ENCODE measurements around the gene ZNF469.

ZNF469 gene

DNA sequence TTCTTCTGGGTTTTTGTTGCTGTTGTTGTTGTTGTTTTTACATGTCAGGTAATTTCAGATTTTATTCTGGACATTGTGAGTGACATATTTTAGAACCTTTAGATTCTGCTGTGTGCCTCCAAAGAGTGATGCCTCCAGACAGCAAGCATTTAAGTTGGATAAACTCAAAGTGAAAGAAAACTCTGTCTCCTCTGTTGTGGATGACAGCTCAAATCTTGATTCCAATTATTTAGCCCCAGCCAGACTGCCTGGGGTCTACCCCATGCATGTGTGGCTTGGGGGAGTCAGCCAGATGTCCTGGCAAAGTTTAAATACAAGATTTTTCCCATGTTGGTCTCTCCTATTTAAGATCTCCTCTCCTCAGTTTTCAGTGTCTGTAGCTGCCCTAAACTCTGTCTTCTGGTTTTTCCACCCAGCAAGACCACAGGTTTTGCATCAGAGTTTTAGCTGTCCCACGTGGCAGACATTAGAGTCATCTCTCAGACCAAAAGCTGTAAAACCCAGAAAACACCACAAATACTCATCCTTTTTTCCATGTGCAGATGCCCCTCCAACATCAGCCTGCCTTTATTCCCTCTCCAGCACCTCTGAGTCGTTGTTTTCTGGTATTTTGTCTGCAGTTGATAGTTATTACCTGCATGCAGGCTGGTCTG, 19.4 kb upstream of the ZNF469 start:
- no peak for DNase-seq

DNA sequence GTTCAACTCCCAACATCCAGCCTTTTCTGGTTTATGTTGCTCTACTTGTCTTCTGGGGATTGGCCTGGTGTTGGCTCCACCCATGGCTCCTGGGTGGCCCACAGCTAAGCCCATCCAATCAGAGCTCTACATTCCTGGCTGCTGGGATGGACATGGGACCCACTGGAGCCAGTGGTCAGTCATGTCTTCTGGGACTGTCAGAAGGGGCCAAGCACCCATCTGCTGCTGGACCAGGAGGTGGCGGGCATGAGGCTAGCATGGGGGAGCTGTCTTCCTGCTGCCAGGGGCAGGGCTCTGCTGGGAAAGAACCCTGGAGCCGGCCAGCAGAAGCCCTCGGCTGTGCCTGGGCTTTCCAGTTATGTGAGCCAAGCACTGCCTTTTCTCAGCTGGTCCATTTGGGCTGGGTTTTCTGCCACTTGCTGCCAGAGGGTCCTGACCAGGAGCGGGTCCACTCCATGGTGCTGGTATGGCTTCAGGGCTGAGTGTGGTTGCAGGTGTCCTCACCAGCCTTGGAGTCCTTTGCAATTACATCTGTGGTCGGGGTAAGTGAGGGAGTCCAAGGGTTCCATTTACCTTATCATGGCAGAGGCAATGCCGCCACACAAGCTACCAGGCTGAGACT, 17.4 kb upstream of the ZNF469 start:
- no peak for DNase-seq

DNA sequence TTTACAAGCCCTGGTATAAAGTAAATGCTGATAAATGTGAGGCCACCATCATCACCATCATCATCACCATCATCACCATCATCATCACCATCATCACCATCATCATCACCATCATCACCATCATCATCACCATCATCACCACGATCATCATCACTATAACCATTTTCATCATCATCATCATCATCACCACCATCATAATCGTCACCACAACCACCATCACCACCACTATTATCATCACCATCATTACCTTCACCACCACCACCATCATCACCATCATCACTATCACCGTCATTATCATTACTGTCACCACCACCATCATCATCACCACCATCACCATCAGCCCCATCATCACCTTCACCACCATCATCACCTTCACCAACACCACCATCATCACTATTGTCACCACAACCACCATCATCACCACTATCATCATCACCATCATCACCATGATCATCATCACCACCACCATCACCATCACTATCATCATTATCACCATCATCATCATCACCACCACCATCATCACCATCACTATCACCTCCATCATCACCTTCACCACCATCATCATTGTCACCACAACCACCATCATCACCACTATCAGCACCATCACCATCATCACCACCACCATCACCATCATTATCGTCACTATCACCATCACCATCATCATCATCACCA, 16.6 kb upstream of the ZNF469 start:
- no peak for DNase-seq

DNA sequence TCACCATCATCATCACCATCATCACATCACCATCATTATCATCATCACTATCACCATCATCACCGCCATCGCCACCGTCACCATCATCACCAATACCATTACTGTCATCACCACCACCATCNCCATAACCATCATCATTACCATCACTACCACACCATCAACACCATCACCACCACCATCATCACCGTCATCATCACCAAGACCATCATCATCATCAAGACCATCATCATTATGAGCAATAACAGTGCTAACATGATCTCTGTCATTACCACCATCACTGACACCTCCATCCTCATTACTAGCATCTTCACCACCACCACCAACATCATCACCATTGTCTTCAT, 16.1 kb upstream of the ZNF469 start:
- DNase-seq: no peak

DNA sequence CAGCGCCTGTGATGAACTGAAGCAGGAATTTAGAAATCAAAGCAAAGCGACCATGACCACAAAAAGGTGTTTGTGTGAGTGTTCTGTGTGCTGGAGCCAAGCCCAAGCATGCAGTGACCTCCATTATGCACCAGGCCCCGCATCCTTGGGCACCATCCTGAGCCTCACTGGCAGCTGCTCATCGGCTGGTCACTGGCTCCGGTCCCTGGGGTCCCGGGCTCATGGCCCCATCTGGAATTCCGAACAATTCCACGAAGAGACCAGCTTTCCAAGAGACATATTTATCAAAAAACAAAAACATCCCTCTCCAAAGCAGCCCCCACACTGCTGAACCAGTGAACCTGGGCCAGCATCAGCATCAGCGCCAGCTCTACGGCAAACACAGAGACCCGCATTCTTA, 15.2 kb upstream of the ZNF469 start:
- no peak for DNase-seq

DNA sequence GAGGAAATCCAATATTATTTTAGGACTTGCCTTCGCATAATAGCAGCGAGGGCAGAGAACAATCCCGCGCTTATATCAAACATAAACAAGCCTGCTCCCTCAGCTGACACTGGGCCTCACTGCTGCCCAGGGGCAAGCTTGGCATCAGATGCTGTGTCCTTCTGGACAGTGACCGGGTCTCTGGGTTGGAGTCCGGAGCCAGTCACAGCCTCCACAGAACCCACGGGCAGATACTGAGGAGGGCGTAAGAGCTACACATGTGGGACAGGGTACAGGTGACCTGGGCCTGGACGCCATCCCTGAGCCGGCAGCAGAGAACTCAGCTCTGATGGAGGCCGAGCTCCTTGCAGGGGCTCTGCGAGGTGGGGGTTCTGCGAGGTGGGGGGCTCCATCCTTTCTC, 14.7 kb upstream of the ZNF469 start:
- no peak for DNase-seq

DNA sequence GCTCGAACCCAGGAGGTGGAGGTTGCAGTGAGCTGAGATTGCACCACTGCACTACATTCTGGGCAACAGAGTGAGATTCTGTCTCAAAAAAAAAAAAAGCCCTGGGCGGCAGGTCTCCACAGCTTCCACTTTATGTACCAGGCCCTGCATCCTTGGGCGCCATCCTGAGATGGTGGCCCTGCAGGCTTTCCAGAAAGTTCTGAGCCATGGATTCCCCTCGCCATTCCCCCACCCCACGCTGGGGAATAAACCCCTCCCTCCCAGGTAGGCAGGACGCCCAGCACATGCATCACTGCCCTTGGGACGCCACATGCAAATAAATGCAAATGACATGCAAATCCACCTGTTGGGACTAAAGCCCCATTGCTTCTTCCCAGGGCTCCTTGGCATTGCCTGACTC, 13.8 kb upstream of the ZNF469 start:
- no peak for DNase-seq

DNA sequence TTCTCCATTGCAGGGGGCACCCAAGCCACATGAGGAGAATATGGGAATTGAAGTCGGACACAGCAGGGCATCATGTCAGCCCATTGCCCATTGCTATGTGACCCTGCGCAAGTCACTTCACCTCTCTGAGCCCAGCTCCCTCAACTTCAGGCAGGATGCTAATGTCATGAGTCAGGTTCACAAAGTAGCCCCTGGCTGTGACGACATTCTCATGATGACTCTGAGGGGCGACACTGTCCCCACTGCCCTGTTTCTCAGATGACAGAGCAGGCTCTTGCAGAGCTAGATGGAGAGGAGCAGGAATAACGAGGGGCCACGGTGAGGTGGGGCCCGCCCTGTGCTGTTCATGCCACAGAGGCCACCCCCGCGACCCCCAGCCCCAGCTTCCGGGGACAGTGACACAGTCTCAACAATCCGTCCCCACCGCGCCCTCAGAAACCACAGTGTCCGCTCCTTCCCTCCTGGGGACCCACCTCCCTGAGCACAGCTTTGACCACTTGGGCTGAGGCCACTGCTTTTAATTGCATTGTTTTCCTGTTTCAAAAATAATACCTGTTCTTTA, 13.2 kb upstream of the ZNF469 start:
- DNase-seq: no peak

DNA sequence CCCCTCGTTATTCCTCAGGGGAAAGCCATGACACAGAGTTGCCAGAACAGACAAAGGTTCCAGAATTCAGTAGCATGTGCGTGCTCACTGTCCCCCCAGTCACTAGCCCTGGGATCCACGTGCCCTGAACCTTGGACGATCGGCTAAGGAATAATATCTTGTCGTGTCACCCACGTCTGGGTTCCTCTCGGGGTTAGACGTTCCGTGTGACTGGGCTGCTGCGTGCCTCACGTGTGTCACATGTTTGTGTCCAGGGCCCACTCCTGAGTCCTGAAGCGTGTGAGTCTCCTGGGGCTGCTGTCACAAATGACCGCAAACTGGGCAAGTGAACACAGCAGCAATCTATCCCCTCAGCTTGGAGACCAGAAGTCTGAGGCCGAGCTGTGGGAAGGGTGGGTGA, 12.4 kb upstream of the ZNF469 start:
- DNase-seq: no peak

DNA sequence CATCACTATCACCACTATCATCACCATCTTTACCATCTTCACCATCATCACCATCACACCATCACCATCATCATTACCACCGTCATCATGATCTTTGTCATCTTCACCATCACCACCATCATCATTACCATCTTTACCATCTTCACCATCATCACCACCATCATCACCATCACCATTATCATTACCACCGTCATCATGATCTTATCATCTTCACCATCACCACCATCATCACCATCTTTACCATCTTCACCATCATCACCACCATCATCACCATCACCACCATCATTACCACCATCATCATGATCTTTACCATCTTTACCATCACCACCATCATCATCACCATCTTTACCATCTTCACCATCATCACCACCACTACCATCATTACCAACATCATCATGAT, 10.2 kb upstream of the ZNF469 start:
- no peak for DNase-seq

DNA sequence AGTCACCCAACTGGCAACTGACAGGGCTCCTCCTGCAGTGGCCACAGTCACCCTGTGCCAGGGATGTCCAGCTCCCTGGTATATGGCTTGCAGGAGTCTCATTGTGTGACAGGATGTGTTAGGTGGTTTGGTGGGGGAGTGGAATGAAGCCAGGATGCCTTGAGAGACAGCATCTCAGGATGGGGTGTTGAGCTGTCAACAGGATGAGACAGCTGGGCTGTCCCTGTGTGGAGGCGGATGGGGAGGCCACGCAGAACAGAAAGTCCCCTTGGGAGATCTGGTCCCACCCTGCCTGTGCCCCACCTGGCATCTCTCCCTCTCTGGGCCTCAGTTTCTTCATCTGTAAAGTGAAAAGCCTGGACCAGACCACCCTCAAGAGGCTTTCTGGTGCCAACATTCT, 9.5 kb upstream of the ZNF469 start:
- DNase-seq: no peak

DNA sequence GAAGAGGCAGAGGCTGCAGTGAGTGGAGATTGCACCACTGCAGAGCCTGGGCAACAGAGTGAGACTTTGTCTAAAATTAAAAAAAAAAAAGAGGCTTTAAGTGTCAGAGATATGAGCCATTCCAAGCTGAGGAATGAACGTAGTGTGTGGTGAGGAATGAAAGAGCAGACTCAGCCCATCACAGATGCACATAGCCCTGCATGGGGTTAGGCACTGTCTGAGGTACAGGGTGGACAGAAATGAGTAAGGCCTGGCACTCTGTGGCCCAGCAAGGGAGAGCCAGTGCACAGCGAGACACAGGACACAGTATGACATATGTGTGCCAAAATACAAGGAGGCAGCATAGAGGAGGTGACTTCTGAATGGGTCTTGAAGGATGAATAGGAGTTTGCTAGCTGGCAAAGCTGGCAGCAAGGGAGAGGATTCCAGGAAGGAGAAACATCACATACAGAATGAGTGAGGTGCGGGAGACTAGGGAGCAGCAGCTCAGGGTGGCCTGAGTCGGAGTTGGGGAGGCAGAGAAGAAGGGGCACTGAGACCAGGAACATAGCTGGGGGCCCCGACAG, 8.7 kb upstream of the ZNF469 start:
- no peak for DNase-seq

DNA sequence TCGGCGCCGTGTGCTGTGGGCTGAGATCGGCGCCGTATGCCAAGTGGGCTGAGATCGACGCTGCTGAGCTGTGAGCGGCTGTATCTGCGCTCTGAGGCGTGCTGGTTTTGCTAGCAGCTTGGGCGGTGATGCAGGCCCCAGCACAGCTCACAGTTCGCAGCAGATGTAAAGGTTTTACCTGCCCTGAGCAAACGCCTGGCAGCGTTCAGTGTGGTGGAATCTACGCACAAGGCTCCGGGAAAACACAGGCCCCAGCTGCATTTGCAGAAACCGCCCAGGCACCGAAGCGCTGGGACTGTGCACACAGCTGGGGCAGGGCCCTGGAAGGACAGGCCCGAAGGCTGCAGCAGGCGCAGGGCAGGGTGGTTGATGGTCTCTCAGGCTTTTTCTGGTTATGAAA, 8.0 kb upstream of the ZNF469 start:
- DNase-seq: no peak

DNA sequence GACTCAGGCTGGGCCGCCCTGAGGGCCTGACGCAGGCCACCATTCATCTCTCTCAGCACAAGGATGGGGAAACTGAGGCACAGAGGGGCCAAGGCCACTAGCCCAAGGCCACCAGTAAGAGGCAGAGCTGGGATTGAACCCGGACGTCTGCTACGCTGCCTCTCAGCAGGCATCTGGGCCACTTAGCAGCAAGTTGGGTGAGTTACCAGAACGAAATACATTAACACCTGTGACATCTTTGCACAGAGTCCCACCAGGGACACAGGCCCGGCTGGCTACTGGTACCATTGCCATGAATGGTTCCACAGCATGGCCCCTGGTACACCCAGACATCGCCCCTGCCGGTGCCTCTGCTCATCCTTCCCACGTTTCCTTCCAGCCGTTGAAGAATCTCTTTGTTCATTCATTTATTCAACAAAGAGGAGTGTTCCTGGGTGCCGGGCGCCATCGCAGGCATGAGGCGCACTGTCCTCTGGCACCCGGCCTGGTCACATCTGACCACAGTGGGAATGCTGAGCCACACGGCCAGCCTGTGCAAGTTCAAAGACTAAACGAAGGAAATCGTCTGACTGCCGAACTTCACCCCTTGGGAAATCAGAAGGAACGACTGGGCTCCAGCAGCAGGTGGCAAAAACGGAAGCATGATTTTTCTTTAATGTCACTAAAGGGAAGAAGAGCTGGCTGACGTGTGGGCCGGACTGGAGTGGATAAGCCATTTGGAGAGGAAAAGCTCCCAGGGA, 7.4 kb upstream of the ZNF469 start:
- no peak for DNase-seq

DNA sequence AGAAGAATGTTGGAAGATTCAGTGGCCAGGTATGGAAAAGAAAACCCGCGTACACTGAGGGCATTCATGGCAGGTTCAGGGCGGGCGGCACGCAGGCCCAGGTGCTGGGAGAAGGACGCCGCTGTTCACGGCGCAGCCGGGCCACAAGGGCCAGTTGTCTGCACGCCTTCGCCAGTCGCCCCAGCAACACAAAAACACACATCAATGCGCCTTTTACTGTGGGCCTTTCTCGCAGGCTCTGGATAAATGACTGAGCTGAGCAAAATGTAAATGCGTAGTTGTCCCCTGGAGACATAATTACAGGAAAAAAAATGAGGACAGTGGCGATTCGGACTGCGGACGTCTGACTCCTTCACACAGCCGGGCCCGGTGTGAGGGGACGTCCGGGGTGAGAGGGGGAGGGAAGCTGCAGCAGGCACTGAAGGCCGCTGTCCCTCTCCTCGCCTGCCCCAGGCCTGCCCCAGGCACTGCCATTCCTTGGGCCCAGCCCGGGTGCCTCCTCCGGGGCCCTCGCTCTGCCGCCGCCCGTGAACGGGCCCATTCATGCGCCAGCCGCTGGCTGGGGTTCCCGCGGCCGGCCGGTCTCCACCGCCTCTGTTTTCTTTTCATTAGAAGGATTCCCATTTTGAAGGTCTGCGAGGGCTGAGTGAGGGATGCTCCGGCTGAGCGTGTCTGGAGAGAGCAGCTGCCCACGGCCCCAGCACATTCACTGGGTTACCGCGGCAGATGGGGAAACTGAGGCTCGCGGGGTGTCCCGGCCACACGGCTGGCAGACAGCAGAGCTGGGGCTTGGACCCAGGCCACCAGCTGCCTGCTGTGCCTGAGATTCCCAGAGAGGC, 6.5 kb upstream of the ZNF469 start:
- no peak for DNase-seq

DNA sequence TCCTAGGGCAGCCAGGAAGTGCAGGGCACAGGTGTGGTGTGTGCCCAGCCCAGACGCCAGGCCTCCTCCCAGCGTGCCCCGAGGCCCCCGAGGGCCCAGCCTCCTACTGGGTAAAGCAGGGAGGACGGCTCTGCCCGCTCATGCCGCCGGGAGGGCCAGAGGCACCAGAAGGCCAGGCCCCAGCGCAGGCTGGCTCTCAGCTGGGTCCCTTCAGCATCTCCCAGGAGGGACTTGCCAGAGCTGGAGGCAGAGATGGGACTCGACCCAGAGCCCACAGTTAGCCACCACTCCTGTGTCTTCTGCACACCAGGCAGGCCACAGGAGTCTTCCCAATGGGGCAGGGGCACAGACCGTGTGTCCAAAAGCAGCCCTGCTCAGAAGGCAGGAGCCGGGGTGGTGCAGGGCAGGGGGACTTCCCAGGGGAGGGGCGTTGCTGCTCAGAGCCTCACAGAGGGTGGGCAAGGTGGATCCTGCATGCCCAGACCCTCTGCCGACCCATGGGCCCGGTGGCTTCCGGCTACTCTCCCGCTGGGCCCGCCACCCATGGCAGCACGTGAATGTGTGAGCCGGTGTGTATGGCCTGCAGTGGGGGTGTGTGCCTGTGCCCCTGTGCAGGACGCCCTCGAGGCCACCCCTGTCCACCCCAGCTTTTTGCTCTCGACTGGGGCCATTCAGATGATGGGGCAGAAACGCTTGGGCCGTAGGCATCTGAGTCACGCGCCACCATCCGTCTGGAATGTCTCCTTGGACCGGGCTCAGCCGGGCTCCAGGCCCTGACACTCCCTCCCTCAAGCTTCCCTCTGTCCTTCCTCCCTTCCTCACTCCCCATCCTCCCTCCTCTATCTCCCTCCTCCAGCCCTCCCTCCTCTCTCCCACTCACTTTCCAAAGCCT, 5.7 kb upstream of the ZNF469 start:
- DNase-seq: no peak

DNA sequence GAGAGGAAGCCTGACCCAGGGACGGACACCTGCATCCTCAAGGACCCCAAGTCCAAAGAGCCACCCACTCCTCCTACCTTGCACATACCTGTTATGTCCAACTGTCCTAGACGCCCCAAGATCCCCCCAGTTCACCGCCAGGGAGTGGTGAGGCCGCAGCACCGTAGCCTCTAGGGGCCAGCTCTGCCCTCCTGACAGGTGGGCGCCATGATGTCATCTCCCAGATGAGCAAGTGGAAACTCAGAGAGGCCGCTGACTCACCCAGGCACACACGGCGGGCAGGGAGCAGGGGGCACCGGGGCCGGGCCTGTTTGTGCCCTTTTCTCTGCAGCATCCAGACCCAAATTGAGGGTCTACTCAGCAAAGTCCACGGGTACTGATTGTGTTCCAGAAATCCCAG, 4.8 kb upstream of the ZNF469 start:
- DNase-seq: no peak

DNA sequence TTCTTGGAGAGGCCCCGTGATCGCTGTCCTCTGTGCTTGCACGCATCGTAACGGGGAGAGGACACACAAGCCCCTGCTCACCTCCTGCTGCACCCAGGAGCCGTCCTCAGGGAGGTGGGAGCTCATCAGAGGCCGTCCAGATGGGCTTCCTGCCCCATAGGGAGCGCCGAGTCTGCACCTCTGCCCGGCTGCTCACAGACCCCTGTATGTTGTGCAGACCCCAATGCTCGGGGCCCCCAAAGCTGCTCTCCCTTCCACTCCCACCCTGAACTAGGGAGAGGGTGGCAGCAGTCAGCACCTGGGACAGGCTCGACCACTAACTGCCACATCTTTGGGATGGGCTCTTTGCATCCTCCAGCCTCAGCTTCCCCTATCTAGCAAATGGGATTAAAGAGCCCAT, 4.4 kb upstream of the ZNF469 start:
- no peak for DNase-seq

DNA sequence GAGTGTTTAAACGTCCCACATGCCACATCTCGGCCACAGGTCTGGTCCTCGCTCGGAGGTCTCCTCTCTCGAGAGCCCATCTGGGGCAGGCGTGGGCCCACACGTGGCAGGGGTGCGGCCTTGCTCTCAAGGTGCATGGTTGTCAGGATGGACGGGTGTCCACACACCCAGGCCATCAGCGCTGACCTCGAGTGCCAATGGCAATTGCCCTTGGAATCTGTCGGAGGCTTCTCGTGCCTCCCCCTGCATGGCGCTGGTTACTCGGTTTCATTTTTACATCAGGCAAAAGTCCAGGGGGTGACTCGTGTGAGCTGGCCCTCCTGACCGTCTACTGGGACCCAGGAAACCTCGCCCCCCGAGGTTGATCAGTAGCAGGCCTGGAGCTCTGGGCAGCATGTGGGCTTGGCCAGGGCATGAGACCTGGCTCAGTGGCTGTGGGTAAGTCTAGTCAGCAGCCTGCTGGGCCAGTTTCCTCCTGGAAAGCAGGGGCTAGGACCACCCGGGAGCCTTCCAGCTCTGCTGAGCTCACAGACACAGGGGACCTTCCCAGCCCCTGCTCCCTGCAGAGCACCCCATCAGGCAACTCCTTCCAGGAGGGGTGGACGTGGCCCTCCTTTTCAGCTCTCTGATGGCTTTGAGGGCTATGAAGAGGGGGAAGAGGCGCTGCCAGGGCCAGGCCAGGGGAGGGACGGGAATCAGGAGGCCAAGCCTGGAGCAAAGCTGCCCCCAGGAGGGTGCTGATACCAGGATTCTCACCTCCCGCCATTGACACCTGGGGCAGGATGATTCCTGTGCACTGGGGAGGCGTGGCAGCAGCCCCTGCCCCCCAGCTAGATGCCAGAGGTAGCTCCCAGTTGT, 3.7 kb upstream of the ZNF469 start:
- no peak for DNase-seq

DNA sequence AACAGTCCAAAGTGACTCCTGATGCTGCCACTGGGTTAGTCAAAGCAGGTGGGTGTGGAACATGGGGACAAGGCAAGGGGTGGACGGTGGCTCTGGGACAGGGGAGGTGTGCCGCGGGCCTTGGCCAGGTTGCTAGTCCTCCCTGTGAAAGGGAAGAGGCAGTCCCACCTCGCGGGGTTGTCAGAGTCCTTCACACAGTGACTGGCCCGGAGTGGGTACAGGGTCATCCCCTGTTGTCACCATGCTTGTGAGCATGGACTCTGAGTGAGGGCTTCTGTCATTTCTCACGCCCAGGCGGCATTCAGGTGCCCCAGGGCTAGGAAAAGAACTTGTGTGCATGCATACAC, 3.1 kb upstream of the ZNF469 start:
- DNase-seq: no peak

DNA sequence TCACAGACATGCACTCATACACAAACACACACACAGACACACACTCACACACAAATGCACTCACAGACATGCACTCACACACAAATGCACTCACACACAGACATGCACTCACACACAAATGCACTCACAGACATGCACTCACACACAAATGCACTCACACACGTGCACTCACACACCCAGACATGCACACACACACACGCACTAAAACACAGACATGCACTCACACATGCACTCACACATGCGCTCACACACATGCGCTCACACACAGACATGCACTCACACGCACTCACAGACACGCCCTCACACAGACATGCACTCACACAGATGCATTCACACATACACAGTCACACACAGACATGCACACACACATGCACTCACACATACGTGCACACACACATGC, 2.7 kb upstream of the ZNF469 start:
- no peak for DNase-seq

Data from GF-D8 (cell line).